H9 (cell line): ENCODE results near the gene ZNF25. TPM values are rescaled to one million over a fixed set of nuclear protein-coding genes. Genes with fewer than 3 reads are reported as not detected.

Experiments
- DNase-seq: peaks from one replicate; pipeline ENCODE4 v3.0.0-alpha.2; 2017
- H2AFZ ChIP-seq: one replicate; pipeline ENCODE4 v1.6.1; 2013; ENCODE audit warnings: mild to moderate bottlenecking, low read length, control low read depth, moderate library complexity
- H2AK5ac ChIP-seq: 2 replicates; pipeline ENCODE4 v1.6.1; 2013; ENCODE audit warnings: low read length, control low read depth, mixed read lengths; ENCODE audit not compliant: insufficient read length
- H2BK120ac ChIP-seq: one replicate; pipeline ENCODE4 v1.6.1; 2013; ENCODE audit warnings: low read depth, mild to moderate bottlenecking, low read length, control low read depth, inconsistent platforms; ENCODE audit not compliant: poor library complexity, severe bottlenecking
- H2BK12ac ChIP-seq: 2 replicates; pipeline ENCODE4 v1.6.1; 2013; ENCODE audit warnings: low read length, control low read depth, mixed read lengths, low read depth; ENCODE audit not compliant: insufficient read length
- H2BK15ac ChIP-seq: 2 replicates; pipeline ENCODE4 v1.6.1; 2013; ENCODE audit warnings: low read depth, low read length, control low read depth
- H2BK20ac ChIP-seq: one replicate; pipeline ENCODE4 v1.6.1; 2013; ENCODE audit warnings: low read depth, mild to moderate bottlenecking, low read length, control low read depth, inconsistent platforms; ENCODE audit not compliant: poor library complexity, severe bottlenecking
- H2BK5ac ChIP-seq: 2 replicates; pipeline ENCODE4 v1.6.1; 2013; ENCODE audit warnings: low read length, control low read depth, mixed read lengths; ENCODE audit not compliant: insufficient read length
- H3K14ac ChIP-seq: 2 replicates; pipeline ENCODE4 v1.6.1; 2013; ENCODE audit warnings: low read length, control low read depth; ENCODE audit not compliant: insufficient read depth
- H3K18ac ChIP-seq: 2 replicates; pipeline ENCODE4 v1.6.1; 2013; ENCODE audit warnings: low read depth, mild to moderate bottlenecking, mixed read lengths, low read length, control low read depth; ENCODE audit not compliant: insufficient read length
- H3K23ac ChIP-seq: 2 replicates; pipeline ENCODE4 v1.6.1; 2013; ENCODE audit warnings: low read length, control low read depth, mixed read lengths, low read depth; ENCODE audit not compliant: insufficient read length
- H3K23me2 ChIP-seq: 2 replicates; pipeline ENCODE4 v1.6.1; 2013; ENCODE audit warnings: low read depth, mild to moderate bottlenecking, mixed read lengths, low read length, control low read depth; ENCODE audit not compliant: insufficient read length, poor library complexity, severe bottlenecking
- H3K27ac ChIP-seq: 2 replicates; pipeline ENCODE4 v1.5.1; 2013; ENCODE audit warnings: low read length, control low read depth, mixed read lengths, low read depth; ENCODE audit not compliant: insufficient read length
- H3K27me3 ChIP-seq: 2 replicates; pipeline ENCODE4 v1.6.1; 2013; ENCODE audit warnings: low read length, control low read depth, inconsistent platforms; ENCODE audit not compliant: insufficient read depth
- H3K4ac ChIP-seq: 2 replicates; pipeline ENCODE4 v1.6.1; 2013; ENCODE audit warnings: low read depth, mild to moderate bottlenecking, control low read depth, inconsistent platforms, low read length, moderate library complexity
- H3K4me1 ChIP-seq: 2 replicates; pipeline ENCODE4 v1.6.1; 2013; ENCODE audit warnings: low read length, control low read depth, inconsistent platforms; ENCODE audit not compliant: insufficient read depth
- H3K4me2 ChIP-seq: 2 replicates; pipeline ENCODE4 v1.6.1; 2013; ENCODE audit warnings: low read length, control low read depth, mixed read lengths; ENCODE audit not compliant: insufficient read length, insufficient read depth
- H3K56ac ChIP-seq: 2 replicates; pipeline ENCODE4 v1.6.1; 2013; ENCODE audit warnings: low read depth, mild to moderate bottlenecking, mixed read lengths, low read length, control low read depth; ENCODE audit not compliant: insufficient read length
- H3K79me1 ChIP-seq: 2 replicates; pipeline ENCODE4 v1.6.1; 2013; ENCODE audit warnings: low read depth, mild to moderate bottlenecking, moderate library complexity, low read length, control low read depth, inconsistent platforms; ENCODE audit not compliant: insufficient read depth, poor library complexity, severe bottlenecking
- H3K79me2 ChIP-seq: 2 replicates; pipeline ENCODE4 v1.6.1; 2013; ENCODE audit warnings: low read length, control low read depth, inconsistent platforms; ENCODE audit not compliant: insufficient read depth
- H3K9ac ChIP-seq: 2 replicates; pipeline ENCODE4 v1.6.1; 2013; ENCODE audit warnings: low read length, control low read depth, mixed read lengths; ENCODE audit not compliant: insufficient read length; ENCODE audit errors: extremely low read depth
- H3K9me3 ChIP-seq: one replicate; pipeline ENCODE4 v1.6.1; 2013; ENCODE audit warnings: low read depth, low read length, inconsistent platforms; ENCODE audit not compliant: control insufficient read depth
- H3T11ph ChIP-seq: one replicate; pipeline ENCODE4 v1.6.1; 2013; ENCODE audit warnings: mild to moderate bottlenecking, low read length, control low read depth, inconsistent platforms
- H4K20me1 ChIP-seq: one replicate; pipeline ENCODE4 v1.6.1; 2013; ENCODE audit not compliant: control insufficient read depth, insufficient read length, insufficient read depth
- H4K5ac ChIP-seq: 2 replicates; pipeline ENCODE4 v1.6.1; 2013; ENCODE audit warnings: low read depth, mild to moderate bottlenecking, mixed read lengths, low read length, control low read depth; ENCODE audit not compliant: insufficient read length
- H4K8ac ChIP-seq: replicated peaks from 2 replicates; pipeline ENCODE4 v1.6.1; 2013; ENCODE audit warnings: low read length, control low read depth, mixed read lengths, low read depth; ENCODE audit not compliant: insufficient read length
- H4K91ac ChIP-seq: 2 replicates; pipeline ENCODE4 v1.6.1; 2013; ENCODE audit warnings: low read depth, mild to moderate bottlenecking, moderate library complexity, mixed read lengths, low read length, control low read depth; ENCODE audit not compliant: insufficient read length
- H3K27ac Mint-ChIP-seq, 3 experiments: 2 replicates in 2 of 3; 3 replicates in 1 of 3; pipeline ENCODE4 v1.8.0; 2020 to 2021; ENCODE audit warnings: mixed read lengths in 3 of 3, mild to moderate bottlenecking in 1 of 3, moderate library complexity in 1 of 3
- H3K27me3 Mint-ChIP-seq: 2 replicates; pipeline ENCODE4 v1.8.0; 2021; ENCODE audit warnings: low read depth, mild to moderate bottlenecking, moderate library complexity, mixed read lengths
- H3K36me3 Mint-ChIP-seq, 3 experiments: 2 replicates in 2 of 3; 3 replicates in 1 of 3; pipeline ENCODE4 v1.8.0; 2020 to 2021; ENCODE audit warnings: low read depth in 3 of 3, mixed read lengths in 3 of 3; ENCODE audit not compliant: insufficient read depth in 1 of 3
- H3K4me1 Mint-ChIP-seq, 2 experiments: 2 replicates each; pipeline ENCODE4 v1.8.0; 2020; ENCODE audit warnings: mixed read lengths in 2 of 2
- H3K4me3 Mint-ChIP-seq, 2 experiments: 2 replicates in 1 of 2; 3 replicates in 1 of 2; pipeline ENCODE4 v1.8.0; 2020 to 2021; ENCODE audit warnings: mild to moderate bottlenecking in 2 of 2, mixed read lengths in 2 of 2, moderate library complexity in 1 of 2
- H3K9me3 Mint-ChIP-seq, 2 experiments: 2 replicates in 1 of 2; 3 replicates in 1 of 2; pipeline ENCODE4 v1.8.0; 2020; ENCODE audit warnings: mild to moderate bottlenecking in 2 of 2, mixed read lengths in 2 of 2, moderate library complexity in 1 of 2
- WGBS: extraction: QIAGEN DNeasy Blood & Tissue Kit; methylation state at CpG from one replicate; pipeline ENCODE4 v1.1.7; 2013; ENCODE audit warnings: missing lambda C conversion rate, low lambda C conversion rate, mixed read lengths; ENCODE audit not compliant: insufficient read length; ENCODE audit errors: extremely low coverage; 5-methylcytosine and 5-hydroxymethylcytosine counted together
- total RNA-seq: library from RNA; stranded (reverse); gene quantifications from 2 replicates; pipeline ENCODE4 v1.2.1, GENCODE V29; 2021
- TF ChIP-seq, protein P1 (sequence below): fragments of 200-600 bp; sonication (generic); conservative IDR thresholded peaks from 3 replicates; pipeline ENCODE4 v1.8.0; 2021; ENCODE audit warnings: antibody characterized with exemption, mild to moderate bottlenecking

The ZNF25 gene
- total RNA-seq, 1 experiment from 2014 or later = 0.83 TPM

DNA sequence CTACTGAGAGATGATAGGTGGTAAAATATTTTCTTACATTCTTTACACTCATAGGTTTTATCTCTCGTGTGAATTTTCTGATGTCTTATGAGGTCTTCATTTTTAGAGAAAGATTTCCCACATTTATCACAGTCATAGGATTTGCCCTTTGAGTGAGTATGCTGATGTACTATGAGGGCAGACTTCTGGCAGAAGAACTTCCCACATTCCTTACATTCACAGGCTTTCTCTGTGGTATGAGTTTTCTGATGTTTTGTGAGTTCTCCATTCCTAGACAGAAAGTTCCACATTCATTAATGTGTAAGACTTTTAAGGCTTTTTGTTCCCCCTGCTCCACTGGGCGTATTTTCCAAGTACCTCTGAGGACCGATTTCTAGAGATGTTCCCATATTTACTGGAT lies 23.5 kb downstream of the ZNF25 start:
- H2BK12ac ChIP-seq = no peak overlapping the region
- H3K14ac ChIP-seq = no peak overlapping the region
- H3K4ac ChIP-seq = no peak overlapping the region
- H4K8ac ChIP-seq = no peak overlapping the region
- no peak overlapping the region for H2BK15ac ChIP-seq
- no peaks in the 10 kb centered on the region for H3K4me1 ChIP-seq
- H3T11ph ChIP-seq = no peak overlapping the region
- Mint-ChIP-seq H3K9me3 (peaks cover 95 to 96% of the 10 kb centered on the region in 2 experiments), H3K4me1 (no peaks in the 10 kb centered on the region), H3K4me3 (no peak overlapping the region), H3K27me3 (peaks cover 2% of the 10 kb centered on the region), H3K27ac (no peak overlapping the region), H3K36me3 (peaks cover 52 to 70% (median 63%) of the 10 kb centered on the region in 3 experiments)
- no peaks in the 10 kb centered on the region for H4K20me1 ChIP-seq
- H3K9me3 ChIP-seq = peaks cover 24% of the 10 kb centered on the region
- H3K56ac ChIP-seq = no peak overlapping the region
- H2AFZ ChIP-seq = no peak overlapping the region
- no peak overlapping the region for H2BK20ac ChIP-seq
- no peak for DNase-seq
- H3K23ac ChIP-seq = no peak overlapping the region
- no peak overlapping the region for H3K4me2 ChIP-seq
- H3K27me3 ChIP-seq = no peaks in the 10 kb centered on the region
- H3K27ac ChIP-seq = no peak overlapping the region
- H2AK5ac ChIP-seq = no peak overlapping the region
- no peak overlapping the region for H3K9ac ChIP-seq
- H3K18ac ChIP-seq = no peak overlapping the region
- H3K79me2 ChIP-seq = no peaks in the 10 kb centered on the region
- H3K23me2 ChIP-seq = no peaks in the 10 kb centered on the region
- H4K5ac ChIP-seq = no peak overlapping the region
- no CpG with 5 or more reads among the region's 3 CpGs for WGBS
- no peak overlapping the region for H2BK120ac ChIP-seq
- TF ChIP-seq, protein P1, sequence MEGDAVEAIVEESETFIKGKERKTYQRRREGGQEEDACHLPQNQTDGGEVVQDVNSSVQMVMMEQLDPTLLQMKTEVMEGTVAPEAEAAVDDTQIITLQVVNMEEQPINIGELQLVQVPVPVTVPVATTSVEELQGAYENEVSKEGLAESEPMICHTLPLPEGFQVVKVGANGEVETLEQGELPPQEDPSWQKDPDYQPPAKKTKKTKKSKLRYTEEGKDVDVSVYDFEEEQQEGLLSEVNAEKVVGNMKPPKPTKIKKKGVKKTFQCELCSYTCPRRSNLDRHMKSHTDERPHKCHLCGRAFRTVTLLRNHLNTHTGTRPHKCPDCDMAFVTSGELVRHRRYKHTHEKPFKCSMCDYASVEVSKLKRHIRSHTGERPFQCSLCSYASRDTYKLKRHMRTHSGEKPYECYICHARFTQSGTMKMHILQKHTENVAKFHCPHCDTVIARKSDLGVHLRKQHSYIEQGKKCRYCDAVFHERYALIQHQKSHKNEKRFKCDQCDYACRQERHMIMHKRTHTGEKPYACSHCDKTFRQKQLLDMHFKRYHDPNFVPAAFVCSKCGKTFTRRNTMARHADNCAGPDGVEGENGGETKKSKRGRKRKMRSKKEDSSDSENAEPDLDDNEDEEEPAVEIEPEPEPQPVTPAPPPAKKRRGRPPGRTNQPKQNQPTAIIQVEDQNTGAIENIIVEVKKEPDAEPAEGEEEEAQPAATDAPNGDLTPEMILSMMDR = no peak
- no peak overlapping the region for H2BK5ac ChIP-seq
- no peak overlapping the region for H4K91ac ChIP-seq
- H3K79me1 ChIP-seq = no peaks in the 10 kb centered on the region
